Left lung (tissue), 10 donors: ENCODE data around the gene DDX24. TPM values are rescaled to one million over a fixed set of nuclear protein-coding genes. Genes with fewer than 3 reads are reported as not detected.
A peak's percentile ranks its signal among the peaks of the same experiment; 100 is the strongest.

Source experiments
- ATAC-seq: fragments of 200-7000 bp; cut with Tn5 transposase; one replicate; pipeline ENCODE4 v1.9.1; 2020; ENCODE audit warnings: moderate library complexity
- DNase-seq, 4 donors: peaks; one replicate each; pipeline ENCODE4 v3.0.0-alpha.2; 2013 to 2020
- H3K27ac ChIP-seq, 2 donors: fragments of 200-600 bp; sonication (generic) in 1 of 2; one replicate each; pipeline versions ENCODE4 v1.5.0 to v1.8.0; 2020 to 2021
- H3K27me3 ChIP-seq, 2 donors: fragments of 200-600 bp; sonication (generic) in 1 of 2; one replicate each; pipeline versions ENCODE4 v1.5.0 to v1.8.0; 2020 to 2021
- H3K36me3 ChIP-seq, 2 donors: fragments of 200-600 bp; sonication (generic) in 1 of 2; one replicate each; pipeline versions ENCODE4 v1.5.0 to v1.8.0; 2020 to 2021
- H3K4me1 ChIP-seq, 2 donors: fragments of 200-600 bp; one replicate each; pipeline ENCODE4 v1.8.0; 2021
- H3K4me3 ChIP-seq, 2 donors: fragments of 200-600 bp; sonication (generic) in 1 of 2; one replicate each; pipeline versions ENCODE4 v1.5.0 to v1.8.0; 2020 to 2021; ENCODE audit warnings: mild to moderate bottlenecking in 1 of 2
- H3K9me3 ChIP-seq, 2 donors: fragments of 200-600 bp; sonication (generic) in 1 of 2; one replicate each; pipeline versions ENCODE4 v1.5.0 to v1.8.0; 2020 to 2021
- CTCF ChIP-seq, 2 donors: fragments of 200-600 bp; sonication (generic) in 1 of 2; IDR thresholded peaks; one replicate each; pipeline versions ENCODE4 v1.5.0 to v1.8.0; 2021; ENCODE audit warnings: antibody characterized with exemption in 2 of 2
- intact Hi-C, 2 donors: fragments of 100-400 bp; cut with DNase I; formaldehyde crosslinking; loops; one replicate each; pipeline versions ENCODE4 v1.11.2 to v1.14.2; 2022
- polyA plus RNA-seq, 6 donors: library from polyadenylated mRNA; unstranded; fragments of 120-200 nt; gene quantifications; one replicate each; pipeline ENCODE4 v1.2.1, GENCODE V29; 2013; ENCODE audit not compliant: insufficient read length in 6 of 6
- total RNA-seq, 2 donors: library from RNA; stranded (reverse); fragmentation: NEBNext Ultra II Directional; extraction: Animal tissue kit (Norgen Biotek cat#: 25700); gene quantifications; one replicate each; pipeline ENCODE4 v1.2.1, GENCODE V29; 2021
- donor health status: DM: no; HTN: yes; CAD: no.
- donor health status: DM: no; HTN: no; CAD: no.

DDX24 gene
- total and polyA plus RNA-seq, 8 donors, result 127 to 148 (median 139) TPM

- Histone ChIP-seq H3K4me3 (no peak overlapping the region), H3K27ac (no peak overlapping the region), H3K9me3 (no peaks in the 10 kb centered on the region), H3K4me1 (peaks cover 3% of the 10 kb centered on the region in 2 donors), H3K27me3 (no peaks in the 10 kb centered on the region), H3K36me3 (peaks cover 0 to 55% of the 10 kb centered on the region in 2 donors)
- intact Hi-C loops, result loop anchor here in 1 of 2 donors (10.0 kb wide), 1 partner anchor 91 kb away; no protein-coding TSS in a partner anchor
- DNase-seq (no peak), ATAC-seq (no peak)
- TF ChIP-seq CTCF (IDR thresholded peaks at IDR 0.05), result no peak
These were observed 37.1 kb downstream of the DDX24 start for GRCh38 chr14:94043756-94044475.

GRCh38 chr14:94043111-94043755 is 37.8 kb downstream of the DDX24 start:
- no peaks in the 10 kb centered on the region for H3K9me3 ChIP-seq
- H3K4me3 ChIP-seq, result no peak overlapping the region
- intact Hi-C loops, result loop anchor here in 1 of 2 donors (10.0 kb wide), 1 partner anchor 92 kb away; no protein-coding TSS in a partner anchor
- ATAC-seq (no peak), DNase-seq (no peak)
- peaks cover 0 to 49% of the 10 kb centered on the region in 2 donors for H3K36me3 ChIP-seq
- H3K4me1 ChIP-seq, result peaks cover 3% of the 10 kb centered on the region in 2 donors
- TF ChIP-seq CTCF (IDR thresholded peaks at IDR 0.05), result no peak
- H3K27me3 ChIP-seq, result no peaks in the 10 kb centered on the region
- H3K27ac ChIP-seq, result no peak overlapping the region

GRCh38 chr14:94042433-94043091 is 38.4 kb downstream of the DDX24 start:
- Histone ChIP-seq H3K4me1 (peaks cover 3% of the 10 kb centered on the region in 2 donors), H3K27ac (no peak overlapping the region), H3K36me3 (peaks cover 0 to 42% of the 10 kb centered on the region in 2 donors), H3K9me3 (no peaks in the 10 kb centered on the region), H3K27me3 (no peaks in the 10 kb centered on the region), H3K4me3 (no peak overlapping the region)
- DNase-seq (no peak), ATAC-seq (peak; percentile 73)
- intact Hi-C loops, result loop anchor here in 1 of 2 donors (10.0 kb wide), 1 partner anchor 92 kb away; no protein-coding TSS in a partner anchor
- no peak for TF ChIP-seq CTCF (IDR thresholded peaks at IDR 0.05)

- H3K4me3 ChIP-seq, result no peak overlapping the region
- intact Hi-C loops, result loop anchor here in 1 of 2 donors (10.0 kb wide), 1 partner anchor 93 kb away; no protein-coding TSS in a partner anchor
- no peaks in the 10 kb centered on the region for H3K9me3 ChIP-seq
- no peak overlapping the region for H3K27ac ChIP-seq
- peaks cover 0 to 34% of the 10 kb centered on the region in 2 donors for H3K36me3 ChIP-seq
- H3K4me1 ChIP-seq, result peaks cover 3% of the 10 kb centered on the region in 2 donors
- no peak for TF ChIP-seq CTCF (IDR thresholded peaks at IDR 0.05)
- ATAC-seq (peak; percentile 95), DNase-seq (no peak)
- H3K27me3 ChIP-seq, result no peaks in the 10 kb centered on the region
These were observed 39.3 kb downstream of the DDX24 start for GRCh38 chr14:94041551-94042346.
